GM12878 (cell line): ENCODE data around the gene PCSK2. TPM values are rescaled to one million over a fixed set of nuclear protein-coding genes. Genes with fewer than 3 reads are reported as not detected.

Source experiments
- ATAC-seq: fragments of 200-7000 bp; cut with Tn5 transposase; 3 replicates; pipeline ENCODE4 v1.9.1; 2020; ENCODE audit warnings: mild to moderate bottlenecking, moderate library complexity
- BruUV-seq: library from RNA; stranded (reverse); fragments of 400-500 nt; replicated peaks from 2 replicates; lab custom pipeline; 2021; lab: Mats Ljungman, UMichigan
- CTCF ChIA-PET: fragments of 300-600 bp; sonication (Branson Sonifier 250); formaldehyde crosslinking; extraction: SDS; loops from one replicate; lab custom pipeline; 2021; ENCODE audit warnings: inconsistent platforms; lab: Yijun Ruan, JAX
- POLR2A ChIA-PET: fragments of 350-600 bp; formaldehyde crosslinking; extraction: SDS; loops from one replicate; lab custom pipeline; 2021; ENCODE audit warnings: inconsistent platforms; lab: Charles Lee
- RAD21 ChIA-PET: fragments of 300-600 bp; sonication (Branson Sonifier 250); formaldehyde crosslinking; loops from one replicate; lab custom pipeline; 2023; ENCODE audit warnings: antibody characterized with exemption; ENCODE audit not compliant: unreplicated experiment; lab: Charles Lee
- SMC1A ChIA-PET: fragments of 300-600 bp; sonication (Branson Sonifier 250); formaldehyde crosslinking; loops from one replicate; lab custom pipeline; 2023; ENCODE audit not compliant: unreplicated experiment, uncharacterized antibody; lab: Charles Lee
- DNase-seq: peaks from one replicate; pipeline ENCODE4 v3.0.0-alpha.2; 2011; ENCODE audit warnings: low read depth, low spot score
- FAIRE-seq: peaks from 3 replicates; lab custom pipeline; 2011; peaks lifted over from hg19 to GRCh38; lab: Jason Lieb, UNC
- H2AFZ ChIP-seq: 2 replicates; pipeline ENCODE4 v1.6.0; 2011; ENCODE audit warnings: low read depth, low read length, control low read depth; ENCODE audit not compliant: control insufficient read depth
- H3K27ac ChIP-seq: 2 replicates; pipeline ENCODE4 v1.5.1; 2011; ENCODE audit warnings: control low read depth; ENCODE audit not compliant: control insufficient read depth, insufficient read depth
- H3K27me3 ChIP-seq, 2 experiments: replicated peaks in 1 of 2; 2 replicates each; pipeline versions ENCODE4 v1.6.0 to v1.6.1; 2011; ENCODE audit warnings: low read length in 1 of 2; ENCODE audit not compliant: control insufficient read depth in 2 of 2, insufficient read depth in 2 of 2
- H3K36me3 ChIP-seq, 2 experiments: 2 replicates each; pipeline ENCODE4 v1.5.1; 2011; ENCODE audit warnings: low read length in 1 of 2; ENCODE audit not compliant: control insufficient read depth in 2 of 2, insufficient read depth in 2 of 2
- H3K4me1 ChIP-seq: 2 replicates; pipeline ENCODE4 v1.6.1; 2011; ENCODE audit warnings: mild to moderate bottlenecking, low read length, moderate library complexity, mixed read lengths; ENCODE audit not compliant: control insufficient read depth, insufficient read depth
- H3K4me2 ChIP-seq: 2 replicates; pipeline ENCODE4 v1.6.0; 2011; ENCODE audit warnings: control low read depth; ENCODE audit not compliant: control insufficient read depth, insufficient read depth
- H3K4me3 ChIP-seq: fragments of 200-600 bp; sonication (generic); 2 replicates; pipeline ENCODE4 v1.5.1; 2016
- H3K79me2 ChIP-seq: 2 replicates; pipeline ENCODE4 v1.6.0; 2011; ENCODE audit warnings: low read length; ENCODE audit not compliant: control insufficient read depth, insufficient read depth
- H3K9ac ChIP-seq: 2 replicates; pipeline ENCODE4 v1.8.0; 2011; ENCODE audit warnings: low read length, control low read depth, mixed read lengths; ENCODE audit not compliant: control insufficient read depth, insufficient read depth
- H3K9me3 ChIP-seq: replicated peaks from 3 replicates; pipeline ENCODE4 v1.5.1; 2011; ENCODE audit warnings: mild to moderate bottlenecking, low read length; ENCODE audit not compliant: control insufficient read depth, insufficient read depth
- H4K20me1 ChIP-seq: 2 replicates; pipeline ENCODE4 v1.6.0; 2011; ENCODE audit not compliant: control insufficient read depth, insufficient read depth
- ASH2L ChIP-seq: fragments of 300-600, 200-600 bp; sonication (generic); IDR thresholded peaks from 2 replicates; pipeline ENCODE4 v1.6.1; 2017; ENCODE audit warnings: low read depth, mild to moderate bottlenecking, borderline replicate concordance
- CEBPB ChIP-seq, 2 experiments: fragments of 150-350 bp in 1 of 2; IDR thresholded peaks; 2 replicates each; pipeline ENCODE4 v1.6.1; 2012 to 2014; ENCODE audit warnings: low read depth in 2 of 2, low read length in 2 of 2, borderline replicate concordance in 1 of 2, inconsistent platforms in 1 of 2
- ETV6 ChIP-seq, 2 experiments: fragments of 450-650 bp in 1 of 2; IDR thresholded peaks in 1 of 2; conservative IDR thresholded peaks in 1 of 2; 2 replicates each; pipeline ENCODE4 v1.6.1; 2014; ENCODE audit warnings: antibody characterized with exemption in 1 of 2, borderline replicate concordance in 1 of 2, low read depth in 1 of 2, mild to moderate bottlenecking in 1 of 2, moderate library complexity in 1 of 2
- HDAC2 ChIP-seq: fragments of 200-600 bp; sonication (generic); IDR thresholded peaks from 2 replicates; pipeline ENCODE4 v1.6.1; 2017
- YBX1 ChIP-seq: fragments of 450-650 bp; IDR thresholded peaks from 2 replicates; pipeline ENCODE4 v1.6.1; 2016; ENCODE audit warnings: antibody characterized with exemption
- WGBS: methylation state at CpG from one replicate; pipeline ENCODE4 v1.1.6; 2016; ENCODE audit warnings: low lambda C conversion rate; ENCODE audit not compliant: insufficient replicate concordance, insufficient coverage; ENCODE audit errors: missing lambda C conversion rate; 5-methylcytosine and 5-hydroxymethylcytosine counted together
- in situ Hi-C: fragments of 300-500 bp; cut with MboI; formaldehyde crosslinking; loops from 9 replicates; pipeline ENCODE4 v1.14.3; 2018; ENCODE audit warnings: mixed read lengths
- intact Hi-C: fragments of 100-400 bp; cut with micrococcal nuclease; formaldehyde crosslinking; loops from one replicate; pipeline ENCODE4 v1.14.2; 2022; ENCODE audit not compliant: unreplicated experiment
- polyA plus RNA-seq, 11 experiments: library from polyadenylated mRNA; depleted of rRNA in 4 of 11; unstranded in 6 of 11; stranded (reverse) in 5 of 11; fragments of >200 nt; fragmentation: Nextera tagmentation in 4 of 11; fragmentation: Illumina TruSeq in 1 of 11; extraction: Ambion mirVana in 4 of 11; extraction: Trizol in 1 of 11; gene quantifications; 1 replicate in 1 of 11; 2 replicates in 10 of 11; pipeline versions ENCODE4 v1.2.1 to v1.2.3, GENCODE V29; 2011 to 2016; ENCODE audit warnings: inconsistent platforms in 2 of 11, missing spikeins in 2 of 11, low read depth in 1 of 11
- total RNA-seq, 4 experiments: library from RNA; depleted of rRNA in 3 of 4; stranded (reverse); fragments of >200 nt in 3 of 4; fragmentation: Illumina TruSeq in 1 of 4; extraction: Trizol in 1 of 4; gene quantifications; 2 replicates each; pipeline versions ENCODE4 v1.2.1 to v1.2.3, GENCODE V29; 2013 to 2021
- TF ChIP-seq, protein P1 (sequence below): fragments of 150-350 bp; IDR thresholded peaks from 2 replicates; pipeline ENCODE4 v1.6.1; 2016; ENCODE audit warnings: low read depth, low read length
- TF ChIP-seq, protein P2 (sequence below): fragments of 450-650 bp; IDR thresholded peaks from 2 replicates; pipeline ENCODE4 v1.6.1; 2014; ENCODE audit warnings: mild to moderate bottlenecking
- TF ChIP-seq, protein P3 (sequence below): IDR thresholded peaks from 2 replicates; pipeline ENCODE4 v1.6.1; 2011; ENCODE audit warnings: borderline replicate concordance, low read depth, mild to moderate bottlenecking, moderate library complexity, low read length; ENCODE audit not compliant: insufficient read depth, poor library complexity, severe bottlenecking

The PCSK2 gene
- total and polyA plus RNA-seq, 10 of the 15 experiments (the other 5 are each of a cell fraction or from before 2014, with no cell fraction given), result not detected

DNA sequence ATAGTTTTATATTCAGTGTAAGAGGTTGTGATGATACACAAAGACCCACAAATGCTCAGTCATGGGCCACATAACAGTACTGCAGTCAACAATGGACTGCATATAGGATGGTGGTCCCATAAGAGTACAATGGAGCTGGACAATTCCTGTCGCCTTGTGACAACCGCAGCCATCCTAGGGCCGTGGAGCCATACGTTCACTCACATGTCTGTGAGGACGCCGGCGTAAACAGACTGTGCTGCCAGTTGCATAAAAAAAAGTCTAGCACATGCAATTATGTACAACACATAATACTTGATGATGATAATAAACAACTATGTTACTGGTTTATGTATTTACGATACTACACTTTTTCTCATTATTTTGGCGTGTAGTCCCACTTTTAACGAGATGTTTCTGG, 273.4 kb downstream of the PCSK2 start:
- FAIRE-seq, result no peak
- SMC1A ChIA-PET, result no interaction called here

More for the DNA sequence above, 273.4 kb downstream of the PCSK2 start:
- Histone ChIP-seq H2AFZ (no peak overlapping the region), H3K27ac (no peak overlapping the region), H3K79me2 (no peaks in the 10 kb centered on the region), H3K4me1 (peaks cover 3% of the 10 kb centered on the region), H3K36me3 (no peaks in the 10 kb centered on the region), H3K9me3 (no peaks in the 10 kb centered on the region), H3K4me3 (no peak overlapping the region), H3K4me2 (no peak overlapping the region), H3K9ac (no peak overlapping the region), H3K27me3 (no peaks in the 10 kb centered on the region; a peak in 1 of 4 replicates), H4K20me1 (no peaks in the 10 kb centered on the region)
- no peak for TF ChIP-seq ETV6 (conservative IDR thresholded peaks at IDR 0.05 in 1 of 2, IDR thresholded peaks at IDR 0.05 in 1 of 2; ENCODE audit: borderline replicate concordance in 1 of 2, low read depth in 1 of 2)
- no peak for TF ChIP-seq CEBPB (IDR thresholded peaks at IDR 0.05; ENCODE audit: borderline replicate concordance in 1 of 2, low read depth in 2 of 2, low read length in 2 of 2)
- TF ChIP-seq YBX1, result no peak
- TF ChIP-seq, protein P1, sequence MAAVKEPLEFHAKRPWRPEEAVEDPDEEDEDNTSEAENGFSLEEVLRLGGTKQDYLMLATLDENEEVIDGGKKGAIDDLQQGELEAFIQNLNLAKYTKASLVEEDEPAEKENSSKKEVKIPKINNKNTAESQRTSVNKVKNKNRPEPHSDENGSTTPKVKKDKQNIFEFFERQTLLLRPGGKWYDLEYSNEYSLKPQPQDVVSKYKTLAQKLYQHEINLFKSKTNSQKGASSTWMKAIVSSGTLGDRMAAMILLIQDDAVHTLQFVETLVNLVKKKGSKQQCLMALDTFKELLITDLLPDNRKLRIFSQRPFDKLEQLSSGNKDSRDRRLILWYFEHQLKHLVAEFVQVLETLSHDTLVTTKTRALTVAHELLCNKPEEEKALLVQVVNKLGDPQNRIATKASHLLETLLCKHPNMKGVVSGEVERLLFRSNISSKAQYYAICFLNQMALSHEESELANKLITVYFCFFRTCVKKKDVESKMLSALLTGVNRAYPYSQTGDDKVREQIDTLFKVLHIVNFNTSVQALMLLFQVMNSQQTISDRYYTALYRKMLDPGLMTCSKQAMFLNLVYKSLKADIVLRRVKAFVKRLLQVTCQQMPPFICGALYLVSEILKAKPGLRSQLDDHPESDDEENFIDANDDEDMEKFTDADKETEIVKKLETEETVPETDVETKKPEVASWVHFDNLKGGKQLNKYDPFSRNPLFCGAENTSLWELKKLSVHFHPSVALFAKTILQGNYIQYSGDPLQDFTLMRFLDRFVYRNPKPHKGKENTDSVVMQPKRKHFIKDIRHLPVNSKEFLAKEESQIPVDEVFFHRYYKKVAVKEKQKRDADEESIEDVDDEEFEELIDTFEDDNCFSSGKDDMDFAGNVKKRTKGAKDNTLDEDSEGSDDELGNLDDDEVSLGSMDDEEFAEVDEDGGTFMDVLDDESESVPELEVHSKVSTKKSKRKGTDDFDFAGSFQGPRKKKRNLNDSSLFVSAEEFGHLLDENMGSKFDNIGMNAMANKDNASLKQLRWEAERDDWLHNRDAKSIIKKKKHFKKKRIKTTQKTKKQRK, result no peak
- TF ChIP-seq, protein P2, sequence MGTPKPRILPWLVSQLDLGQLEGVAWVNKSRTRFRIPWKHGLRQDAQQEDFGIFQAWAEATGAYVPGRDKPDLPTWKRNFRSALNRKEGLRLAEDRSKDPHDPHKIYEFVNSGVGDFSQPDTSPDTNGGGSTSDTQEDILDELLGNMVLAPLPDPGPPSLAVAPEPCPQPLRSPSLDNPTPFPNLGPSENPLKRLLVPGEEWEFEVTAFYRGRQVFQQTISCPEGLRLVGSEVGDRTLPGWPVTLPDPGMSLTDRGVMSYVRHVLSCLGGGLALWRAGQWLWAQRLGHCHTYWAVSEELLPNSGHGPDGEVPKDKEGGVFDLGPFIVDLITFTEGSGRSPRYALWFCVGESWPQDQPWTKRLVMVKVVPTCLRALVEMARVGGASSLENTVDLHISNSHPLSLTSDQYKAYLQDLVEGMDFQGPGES, result no peak
- no peak for TF ChIP-seq ASH2L
- no peak for TF ChIP-seq HDAC2
- TF ChIP-seq, protein P3, sequence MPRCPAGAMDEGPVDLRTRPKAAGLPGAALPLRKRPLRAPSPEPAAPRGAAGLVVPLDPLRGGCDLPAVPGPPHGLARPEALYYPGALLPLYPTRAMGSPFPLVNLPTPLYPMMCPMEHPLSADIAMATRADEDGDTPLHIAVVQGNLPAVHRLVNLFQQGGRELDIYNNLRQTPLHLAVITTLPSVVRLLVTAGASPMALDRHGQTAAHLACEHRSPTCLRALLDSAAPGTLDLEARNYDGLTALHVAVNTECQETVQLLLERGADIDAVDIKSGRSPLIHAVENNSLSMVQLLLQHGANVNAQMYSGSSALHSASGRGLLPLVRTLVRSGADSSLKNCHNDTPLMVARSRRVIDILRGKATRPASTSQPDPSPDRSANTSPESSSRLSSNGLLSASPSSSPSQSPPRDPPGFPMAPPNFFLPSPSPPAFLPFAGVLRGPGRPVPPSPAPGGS, result no peak
- BruUV-seq, result no TSS peak
- intact Hi-C loops (no loop called here), in situ Hi-C loops (loop anchor here (5.0 kb wide), 1 partner anchor 777 kb away; no protein-coding TSS in a partner anchor)
- ATAC-seq (no peak), DNase-seq (no peak)
- RAD21 ChIA-PET, result no interaction called here
- CTCF ChIA-PET, result interaction anchor here (1.0 kb wide), 1 partner anchor 776 kb away, joined by 4 read pairs; no protein-coding TSS in a partner anchor
- POLR2A ChIA-PET, result no interaction called here
- WGBS, result 74% methylated on average over 10 of the region's 10 CpGs
